ENCODE results near the gene PDGFB.

The PDGFB gene

GRCh38 chr22:39276440-39277141, 31.8 kb upstream of the PDGFB start:
- DNase-seq: no peak

DNA sequence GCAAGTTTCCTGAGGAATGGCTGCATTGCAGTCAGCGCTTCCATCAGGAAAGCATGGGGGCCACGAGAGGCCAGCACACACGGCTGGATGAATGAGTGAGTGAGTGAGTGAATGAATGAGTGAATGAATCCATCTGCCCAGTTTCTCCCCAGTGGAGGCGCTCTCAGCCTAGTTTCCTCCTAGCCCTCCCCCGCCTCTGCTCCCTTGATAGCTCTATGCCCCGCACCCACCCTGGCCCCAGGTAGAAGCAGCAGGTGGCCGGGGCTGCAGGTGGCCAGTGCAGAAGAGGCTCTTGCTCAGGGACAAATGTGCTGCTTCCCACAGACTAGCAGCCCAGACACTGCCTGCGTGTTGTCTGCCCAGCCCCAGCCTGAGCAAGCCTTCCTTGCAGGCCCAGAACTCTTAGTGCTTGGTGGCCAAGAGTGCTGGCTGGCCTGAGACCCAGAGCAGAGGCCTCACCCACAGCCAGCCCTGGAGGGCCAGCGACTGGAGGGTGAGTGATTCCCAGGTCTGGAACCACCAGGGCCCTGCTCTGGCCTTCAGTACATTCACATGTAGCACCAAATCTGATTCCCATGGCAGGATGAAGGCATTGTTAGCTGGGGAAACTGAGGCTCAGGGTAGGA, 31.1 kb upstream of the PDGFB start:
- DNase-seq: no peak

DNA sequence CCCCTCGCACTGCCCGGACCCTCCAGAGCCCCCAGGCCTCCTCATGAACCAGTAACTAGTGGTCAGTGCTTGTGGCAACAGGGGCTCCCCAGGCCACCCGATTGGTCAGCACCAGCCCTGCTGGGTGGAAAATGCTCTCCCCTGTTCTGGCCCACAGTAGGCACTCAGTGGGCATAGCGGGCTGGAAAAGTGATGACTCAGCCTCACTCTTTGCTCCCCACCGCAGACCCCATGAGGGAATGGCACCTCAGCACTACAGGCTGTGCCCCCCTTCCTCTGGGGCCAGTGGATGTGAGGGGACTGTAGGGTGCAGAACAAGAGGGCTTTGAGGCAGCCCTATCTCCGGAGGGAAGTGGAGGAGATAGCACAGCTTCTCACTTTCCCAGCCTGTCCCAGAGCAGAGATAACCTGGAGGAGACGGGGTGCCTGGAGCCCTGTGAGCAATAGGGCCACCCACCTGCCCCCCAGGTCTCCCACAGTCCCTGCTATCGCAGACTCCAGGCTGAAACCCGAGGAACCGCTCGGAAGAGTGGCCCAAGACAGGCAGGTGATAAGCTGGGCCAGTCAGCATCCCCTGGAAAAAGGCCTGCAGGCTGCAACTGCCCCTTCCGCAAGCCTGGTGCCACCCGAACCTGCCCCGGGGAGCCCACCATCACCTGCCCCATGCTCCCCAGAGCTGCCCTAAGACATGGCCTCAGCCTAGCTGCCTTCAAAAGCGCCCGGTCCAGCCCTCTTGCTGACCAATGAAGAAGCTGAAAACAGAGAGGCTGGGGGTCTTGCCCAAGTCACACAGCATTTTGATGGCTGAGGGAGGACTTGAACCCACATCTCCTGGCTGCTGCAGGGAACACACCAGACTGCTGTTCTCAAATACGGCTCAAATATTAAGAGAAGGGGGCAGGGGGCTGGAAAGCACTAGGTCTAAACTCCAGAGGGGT, 29.4 kb upstream of the PDGFB start:
- no peak for DNase-seq

- no peak for DNase-seq
Observed at GRCh38 chr22:39270792-39271191, 26.0 kb upstream of the PDGFB start.

GRCh38 chr22:39270280-39270679, 25.5 kb upstream of the PDGFB start:
- DNase-seq: no peak

DNA sequence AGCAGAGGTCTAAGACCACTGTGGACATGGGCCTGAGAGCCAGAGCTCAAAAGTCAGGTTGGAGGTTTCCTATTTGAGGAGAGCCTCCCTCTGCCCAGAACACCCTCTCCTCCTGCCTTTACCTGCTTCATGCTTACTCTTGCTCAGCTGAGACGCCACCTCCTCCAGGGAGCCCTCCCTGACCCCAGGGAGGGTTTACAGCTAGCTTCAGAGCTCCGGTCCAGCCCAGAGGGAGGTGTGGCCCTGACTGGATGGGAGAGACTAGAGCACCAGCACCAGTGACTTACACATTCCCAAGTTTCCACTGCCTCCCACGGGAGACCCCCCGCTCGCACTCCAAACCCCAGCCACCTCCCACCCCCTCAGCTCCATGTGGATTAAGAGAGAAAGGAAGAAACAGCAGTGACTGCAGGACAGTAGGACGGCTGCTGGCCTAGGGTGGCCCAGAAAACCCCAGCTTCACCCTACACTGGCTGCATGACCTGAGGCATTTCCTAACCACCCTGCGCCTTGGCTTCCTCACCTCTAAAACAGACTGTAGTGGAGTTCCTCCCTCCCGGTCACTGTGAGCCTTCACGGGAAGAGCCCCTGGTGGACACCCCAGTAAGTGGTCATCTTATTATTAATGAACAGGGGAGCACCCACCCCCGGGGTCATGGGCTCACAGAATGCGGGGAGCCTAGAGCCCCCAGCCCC, 24.5 kb upstream of the PDGFB start:
- no peak for DNase-seq

DNA sequence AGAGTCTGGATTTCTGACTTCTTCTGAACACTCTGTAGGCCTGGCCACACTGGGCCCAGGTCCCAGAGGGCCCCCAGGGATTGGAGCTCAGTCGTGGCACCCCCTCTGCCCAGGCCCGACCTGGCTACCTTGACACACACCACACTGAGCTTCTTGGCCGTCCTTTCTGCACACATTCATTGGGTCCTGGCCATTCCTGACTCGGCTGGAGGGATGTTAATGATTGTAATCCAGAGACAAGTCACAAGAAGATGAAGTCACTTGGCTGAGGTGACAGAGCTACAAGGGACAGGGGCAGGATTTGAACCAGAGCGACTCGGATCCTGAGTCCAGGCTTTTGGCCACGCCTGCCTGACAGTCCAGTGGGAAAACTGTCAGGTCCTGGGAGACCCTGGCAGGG, 23.9 kb upstream of the PDGFB start:
- DNase-seq: no peak

DNA sequence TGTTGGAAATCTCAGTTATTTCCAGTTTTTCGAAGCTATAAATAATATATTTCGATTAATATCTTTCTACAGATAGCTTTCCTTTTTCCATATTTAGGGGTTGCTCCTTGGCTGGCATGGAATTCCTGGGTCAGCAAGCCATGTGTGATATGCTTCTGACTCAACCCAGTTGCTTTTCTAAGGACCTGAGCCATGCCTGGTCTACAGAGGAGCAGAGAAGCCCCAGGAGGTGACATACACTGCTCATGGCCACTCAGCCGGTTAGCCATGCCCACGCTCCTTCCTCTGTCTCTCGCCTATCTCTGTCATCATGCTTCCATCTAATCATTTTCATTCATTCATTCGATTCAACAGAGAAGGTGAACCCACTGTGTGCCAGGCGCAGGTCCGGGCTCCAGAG, 23.2 kb upstream of the PDGFB start:
- no peak for DNase-seq

DNA sequence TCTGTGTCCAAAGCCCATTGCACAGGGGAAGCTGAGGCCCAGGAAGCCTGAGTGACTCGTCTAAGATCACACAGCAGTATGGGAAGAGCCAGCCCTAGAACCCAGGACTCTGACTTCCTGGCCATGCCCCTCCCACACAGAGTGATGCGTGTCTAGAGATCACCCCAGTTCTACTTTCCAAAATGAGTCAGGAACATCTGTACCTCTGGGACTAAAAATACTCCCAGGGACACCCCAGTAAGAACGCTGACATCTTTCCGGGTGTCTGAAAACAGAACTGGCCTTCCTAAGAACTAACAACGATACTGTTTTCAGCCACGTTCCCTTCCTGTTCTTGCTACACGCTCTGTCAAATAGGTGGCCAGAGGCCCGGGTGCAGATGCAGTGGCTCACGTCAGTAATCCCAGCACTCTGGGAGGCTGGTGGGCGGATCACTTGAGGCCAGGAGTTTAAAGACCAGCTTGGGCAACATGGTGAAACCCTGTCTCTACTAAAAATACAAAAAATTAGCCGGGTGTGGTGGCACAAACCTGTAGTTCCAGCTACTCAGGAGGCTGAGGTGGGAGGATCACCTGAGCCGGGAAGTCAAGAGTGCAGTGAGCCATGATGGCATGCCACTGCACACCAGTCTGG, 21.7 kb upstream of the PDGFB start:
- no peak for DNase-seq

GRCh38 chr22:39265143-39265886, 20.5 kb upstream of the PDGFB start:
- no peak for DNase-seq

DNA sequence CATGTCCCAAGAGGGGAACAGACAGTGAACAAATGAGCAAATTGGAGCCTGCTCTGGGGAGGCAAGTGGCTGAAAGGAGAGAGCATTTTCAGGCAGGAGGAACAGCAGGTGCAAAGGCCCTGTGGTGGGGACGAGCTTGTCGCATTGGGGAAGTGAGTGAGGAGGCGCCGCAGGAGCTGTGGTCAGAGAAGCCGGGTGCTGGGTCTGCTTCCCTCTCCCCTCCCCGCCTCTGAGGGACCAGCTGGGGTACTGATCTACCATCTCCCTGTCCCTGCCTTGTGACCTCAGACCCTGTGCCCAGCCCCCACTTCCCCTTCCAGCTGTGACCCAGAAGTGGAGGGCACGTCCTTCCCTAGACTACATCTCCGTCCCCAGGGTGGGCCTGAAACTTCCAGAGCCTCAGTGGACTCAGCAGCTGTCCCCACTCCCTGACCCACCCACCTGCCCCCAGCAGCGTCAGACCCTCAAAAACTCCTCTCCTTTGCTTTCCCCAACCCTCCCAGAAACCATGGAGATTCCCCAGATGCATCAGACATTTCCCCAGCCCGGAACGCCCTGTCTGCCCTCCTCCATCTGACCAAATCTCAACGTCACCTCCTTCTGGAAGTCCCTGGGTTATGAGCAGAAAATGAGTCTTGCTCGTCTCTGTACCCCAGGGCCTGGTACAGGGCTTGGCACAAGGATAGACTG, 19.7 kb upstream of the PDGFB start:
- peak; percentile 27 for DNase-seq

GRCh38 chr22:39263626-39264348, 19.0 kb upstream of the PDGFB start:
- no peak for DNase-seq

DNA sequence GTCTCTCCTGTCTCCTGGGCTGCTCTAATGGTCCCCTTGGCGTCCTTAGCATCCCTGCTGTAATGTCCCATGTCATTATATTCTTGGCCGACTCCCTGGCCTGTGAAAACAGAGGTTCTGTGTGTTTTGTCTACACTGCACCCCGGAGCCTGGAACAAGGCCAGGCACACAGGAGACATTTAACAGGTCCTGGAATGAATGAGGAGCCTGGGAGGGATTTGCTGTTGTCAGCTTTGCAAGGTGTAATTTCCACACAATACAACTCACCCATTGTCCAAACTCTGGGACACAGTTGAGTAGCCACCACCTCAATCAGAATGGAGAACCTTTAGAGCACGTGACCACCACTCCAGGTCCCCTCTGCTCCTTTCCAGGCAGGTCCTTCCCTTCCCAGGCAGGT, 14.9 kb upstream of the PDGFB start:
- DNase-seq: no peak

DNA sequence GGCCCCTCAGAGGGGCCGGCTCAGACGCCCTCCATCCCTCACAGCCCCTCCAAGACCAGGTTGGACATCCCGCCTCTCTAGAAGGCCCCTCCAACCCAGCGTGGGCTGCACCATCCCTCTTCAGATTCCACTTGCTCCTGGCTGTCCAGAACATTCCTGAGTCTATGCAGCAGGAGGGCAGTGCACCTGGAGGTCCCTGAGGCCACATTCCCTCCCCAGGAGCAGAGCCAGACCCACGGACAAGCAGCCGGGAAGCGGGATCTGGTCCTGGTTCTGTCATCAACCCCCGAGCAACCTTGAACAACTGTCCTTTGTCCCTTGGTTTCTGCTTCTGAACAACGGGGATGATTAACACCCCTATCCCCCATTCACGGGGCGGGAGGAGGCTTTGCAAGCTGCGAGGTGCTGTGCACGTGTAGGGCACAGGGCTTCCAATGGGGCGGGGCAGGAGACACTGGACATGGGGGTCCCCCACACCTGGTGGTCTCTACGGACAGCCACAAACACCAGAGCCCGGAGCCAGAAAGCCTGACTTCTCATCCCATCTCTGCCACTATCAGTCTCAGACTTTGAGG, 13.2 kb upstream of the PDGFB start:
- DNase-seq: no peak

GRCh38 chr22:39256979-39257378, 12.2 kb upstream of the PDGFB start:
- DNase-seq: no peak

DNA sequence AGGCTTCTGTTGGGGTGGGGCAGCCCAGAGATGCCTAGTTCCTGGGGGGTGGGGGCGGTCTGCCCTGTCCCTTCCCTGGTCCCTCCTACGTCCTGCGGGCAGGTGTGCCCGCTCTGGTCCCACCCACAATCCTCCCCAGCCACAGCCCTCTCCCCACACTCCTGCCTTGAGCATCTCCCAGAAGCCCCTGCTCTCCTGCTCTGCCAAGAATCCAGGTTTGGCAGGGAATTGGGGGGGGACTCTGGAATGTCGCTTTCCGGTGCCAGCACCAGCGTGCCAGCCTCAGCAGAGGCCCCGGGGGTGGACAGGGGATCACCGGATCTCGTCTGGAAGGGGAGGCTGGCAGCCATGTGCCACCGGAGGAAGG, 11.4 kb upstream of the PDGFB start:
- no peak for DNase-seq

DNA sequence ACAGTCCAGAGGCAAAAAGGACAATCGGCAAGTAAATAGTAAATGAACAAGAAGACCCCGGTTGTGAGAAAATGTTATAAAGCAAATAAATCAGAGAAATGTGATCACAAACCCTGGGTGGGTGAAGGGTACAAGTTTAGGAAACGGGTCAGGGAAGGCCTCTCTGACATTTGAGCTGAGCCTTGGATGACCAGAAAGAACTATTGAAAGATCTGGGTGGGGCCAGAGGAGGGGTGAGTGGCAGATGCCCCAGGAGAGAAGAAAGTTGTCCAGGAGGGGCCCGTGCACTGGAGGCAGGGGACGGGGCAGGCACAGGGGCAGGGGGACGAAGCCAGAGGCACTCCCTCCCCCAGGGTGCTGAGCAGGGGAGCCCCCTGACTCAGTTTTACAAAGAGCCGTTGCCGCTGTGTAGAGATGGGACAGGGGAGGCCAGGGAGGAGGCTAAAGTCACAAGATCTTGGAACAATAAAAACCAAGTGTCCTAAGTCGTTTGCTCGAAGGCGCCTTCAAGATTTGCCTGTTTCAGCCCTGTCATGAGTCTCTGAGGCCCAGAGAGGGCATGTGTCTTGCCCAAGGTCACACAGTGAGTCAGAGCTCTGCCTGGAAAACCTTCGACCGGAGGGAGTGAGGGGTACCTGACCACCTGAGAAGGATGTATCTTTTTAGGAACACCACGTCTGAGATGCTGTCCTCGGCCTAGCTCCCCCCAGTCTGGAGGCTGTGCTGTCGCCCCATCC, 10.8 kb upstream of the PDGFB start:
- no peak for DNase-seq

GRCh38 chr22:39254789-39255298, 10.1 kb upstream of the PDGFB start:
- no peak for DNase-seq

DNA sequence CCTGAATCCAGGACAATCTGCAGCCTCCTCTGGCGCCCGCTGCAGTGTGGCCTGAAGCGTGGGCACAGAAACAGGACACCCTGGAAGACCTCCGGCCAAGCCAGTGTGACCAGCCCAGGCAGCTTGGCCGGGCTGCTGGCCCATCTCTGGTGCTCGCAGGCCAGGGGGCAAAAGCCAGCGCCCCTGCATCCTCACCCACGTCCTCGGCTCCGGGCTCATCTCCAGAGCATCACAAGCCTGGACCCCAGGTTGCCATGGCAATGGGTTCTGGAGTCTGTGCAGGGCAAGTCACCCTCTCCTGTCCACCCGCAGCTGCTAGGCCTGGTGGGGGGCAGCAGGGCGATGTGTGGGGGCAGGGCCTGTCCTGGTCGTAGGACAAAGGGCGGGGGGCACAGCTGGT, 9.3 kb upstream of the PDGFB start:
- no peak for DNase-seq

Data from OCI-M1 (cell line).